Heart right ventricle (tissue), 16 donors: Measurements from ENCODE around the gene REPS1. TPM values are rescaled to one million over a fixed set of nuclear protein-coding genes. Genes with fewer than 3 reads are reported as not detected.

ENCODE experiments used
- ATAC-seq, 8 donors: fragments of 200-7000 bp; cut with Tn5 transposase; one replicate each; pipeline ENCODE4 v1.9.1; 2020; ENCODE audit warnings: mild to moderate bottlenecking in 8 of 8, moderate library complexity in 8 of 8, moderate number of reproducible peaks in 1 of 8
- DNase-seq, 2 donors: peaks; one replicate each; pipeline ENCODE4 v3.0.0-alpha.2; 2020
- H3K27ac ChIP-seq, 10 donors: fragments of 200-600 bp; sonication (generic) in 2 of 10; one replicate each; pipeline versions ENCODE4 v1.5.0 to v1.8.0; 2020 to 2022; ENCODE audit warnings: mild to moderate bottlenecking in 3 of 10
- H3K27me3 ChIP-seq, 7 donors: fragments of 200-600 bp; one replicate each; pipeline ENCODE4 v1.8.0; 2021 to 2022; ENCODE audit warnings: mild to moderate bottlenecking in 2 of 7
- H3K36me3 ChIP-seq, 9 donors: fragments of 200-600 bp; sonication (generic) in 1 of 9; one replicate each; pipeline versions ENCODE4 v1.5.0 to v1.8.0; 2020 to 2022; ENCODE audit warnings: mild to moderate bottlenecking in 2 of 9
- H3K4me1 ChIP-seq, 9 donors: fragments of 200-600 bp; sonication (generic) in 1 of 9; one replicate each; pipeline versions ENCODE4 v1.5.0 to v1.8.0; 2020 to 2022; ENCODE audit warnings: mild to moderate bottlenecking in 4 of 9
- H3K4me3 ChIP-seq, 10 donors: fragments of 200-600 bp; sonication (generic) in 2 of 10; one replicate each; pipeline versions ENCODE4 v1.5.0 to v1.8.0; 2020 to 2022; ENCODE audit warnings: mild to moderate bottlenecking in 7 of 10, moderate library complexity in 2 of 10
- H3K9me3 ChIP-seq, 11 donors: fragments of 200-600 bp in 10 of 11; sonication (generic) in 2 of 11; one replicate each; pipeline versions ENCODE4 v1.5.0 to v1.8.0; 2013 to 2022; ENCODE audit warnings: mild to moderate bottlenecking in 2 of 11, control low read depth in 1 of 11, moderate library complexity in 1 of 11
- WGBS, 2 donors: extraction: QIAGEN DNeasy Blood & Tissue Kit; methylation state at CpG; one replicate each; pipeline ENCODE4 v1.1.7; 2013; ENCODE audit warnings: inconsistent platforms in 1 of 2; 5-methylcytosine and 5-hydroxymethylcytosine counted together
- intact Hi-C, 10 donors: fragments of 100-400 bp; cut with DNase I; formaldehyde crosslinking; loops; one replicate each; pipeline versions ENCODE4 v1.11.1 to v1.14.2; 2022
- polyA plus RNA-seq, 2 donors: library from polyadenylated mRNA; stranded (reverse); fragments of 200-250 nt; gene quantifications; one replicate each; pipeline ENCODE4 v1.2.3, GENCODE V29; 2013
- total RNA-seq, 10 donors: library from RNA; stranded (reverse); fragmentation: NEBNext Ultra II Directional in 3 of 10; extraction: Animal tissue kit (Norgen Biotek cat#: 25700) in 3 of 10; gene quantifications; one replicate each; pipeline versions ENCODE4 v1.2.1 to v1.2.4, GENCODE V29; 2021 to 2023
- TF ChIP-seq, protein P1 (sequence below), 9 donors: fragments of 200-600 bp; sonication (generic) in 2 of 9; IDR thresholded peaks; one replicate each; pipeline versions ENCODE4 v1.5.0 to v1.8.0; 2021 to 2022; ENCODE audit warnings: antibody characterized with exemption in 9 of 9, mild to moderate bottlenecking in 5 of 9, moderate library complexity in 1 of 9
- donor health status: Arrhythmogenic right ventricular cardiomyopathy.
- donor health status: ischemic (EF 13 %, LVEDD 7.1; RV severe dilation, severe dysfunction).
- donor health status: healthy with polysubstance abuse.
- donor health status: DM: no; HTN: yes; CAD: no.
- donor health status: DM: no; HTN: no; CAD: no.
- donor health status: ischemic (EF 25% LVEDD 6.9; RV normal size, moderate dysfunction).
- donor health status: ischemic (EF 25% LVEDD 5.7; RV mildly dilated, moderate dysfunction).
- donor health status: healthy.
- donor health status: DM: yes; HTN: yes; CAD: no.
- donor health status: Ischemic cardiomyopathy.
- donor health status: ischemic (EF 35%, LVEDD 5.7; RV mildly dilated, moderate dysfunction).
- donor health status: nonischemic (EF 11% LVEDD 7.7; RV severe dilation, severe dysfunction).
- donor health status: DM: yes; HTN: yes; CAD: no.
- donor health status: PGD.
- donor health status: ischemic (EF 29% LVEDD 5.4; RV normal size, mild dysfunction).
- donor health status: nonischemic (EF 23%, LVEDD 6.1; RV moderate dilation, normal function).

The REPS1 gene
- total and polyA plus RNA-seq, 12 donors = 30.2 to 43.9 (median 39.4) TPM

GRCh38 chr6:138973466-138974153 is 14.4 kb downstream of the REPS1 start:
- 17 to 51% methylated on average over 2 of the region's 2 CpGs for WGBS, 2 donors

GRCh38 chr6:138972226-138972665 is 15.8 kb downstream of the REPS1 start:
- peak overlapping the region in 8 of 10 donors; percentile 5 to 83 (median 27) for H3K27ac ChIP-seq
- intact Hi-C loops = no loop called here
- no peaks in the 10 kb centered on the region for H3K9me3 ChIP-seq
- ATAC-seq (peak in 2 of 8 donors; percentile 23 to 28), DNase-seq (no peak)
- no peaks in the 10 kb centered on the region for H3K36me3 ChIP-seq
- no peak overlapping the region for H3K4me3 ChIP-seq
- TF ChIP-seq, protein P1, sequence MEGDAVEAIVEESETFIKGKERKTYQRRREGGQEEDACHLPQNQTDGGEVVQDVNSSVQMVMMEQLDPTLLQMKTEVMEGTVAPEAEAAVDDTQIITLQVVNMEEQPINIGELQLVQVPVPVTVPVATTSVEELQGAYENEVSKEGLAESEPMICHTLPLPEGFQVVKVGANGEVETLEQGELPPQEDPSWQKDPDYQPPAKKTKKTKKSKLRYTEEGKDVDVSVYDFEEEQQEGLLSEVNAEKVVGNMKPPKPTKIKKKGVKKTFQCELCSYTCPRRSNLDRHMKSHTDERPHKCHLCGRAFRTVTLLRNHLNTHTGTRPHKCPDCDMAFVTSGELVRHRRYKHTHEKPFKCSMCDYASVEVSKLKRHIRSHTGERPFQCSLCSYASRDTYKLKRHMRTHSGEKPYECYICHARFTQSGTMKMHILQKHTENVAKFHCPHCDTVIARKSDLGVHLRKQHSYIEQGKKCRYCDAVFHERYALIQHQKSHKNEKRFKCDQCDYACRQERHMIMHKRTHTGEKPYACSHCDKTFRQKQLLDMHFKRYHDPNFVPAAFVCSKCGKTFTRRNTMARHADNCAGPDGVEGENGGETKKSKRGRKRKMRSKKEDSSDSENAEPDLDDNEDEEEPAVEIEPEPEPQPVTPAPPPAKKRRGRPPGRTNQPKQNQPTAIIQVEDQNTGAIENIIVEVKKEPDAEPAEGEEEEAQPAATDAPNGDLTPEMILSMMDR (IDR thresholded peaks at IDR 0.05) = no peak
- WGBS, 2 donors = 58 to 68% methylated on average over 3 of the region's 3 CpGs
- H3K4me1 ChIP-seq = peaks cover 5 to 89% (median 64%) of the 10 kb centered on the region in 9 donors
- H3K27me3 ChIP-seq = no peaks in the 10 kb centered on the region

More at GRCh38 chr6:138973466-138974153, 14.4 kb downstream of the REPS1 start:
- Histone ChIP-seq H3K4me3 (no peak overlapping the region), H3K4me1 (peaks cover 5 to 77% (median 54%) of the 10 kb centered on the region in 9 donors), H3K36me3 (no peaks in the 10 kb centered on the region), H3K27ac (peak overlapping the region in 2 of 10 donors; percentile 4 to 33), H3K27me3 (no peaks in the 10 kb centered on the region), H3K9me3 (no peaks in the 10 kb centered on the region)
- ATAC-seq = no peak
- no peak for DNase-seq
- TF ChIP-seq, protein P1 (IDR thresholded peaks at IDR 0.05) = no peak
- intact Hi-C loops = no loop called here

DNA sequence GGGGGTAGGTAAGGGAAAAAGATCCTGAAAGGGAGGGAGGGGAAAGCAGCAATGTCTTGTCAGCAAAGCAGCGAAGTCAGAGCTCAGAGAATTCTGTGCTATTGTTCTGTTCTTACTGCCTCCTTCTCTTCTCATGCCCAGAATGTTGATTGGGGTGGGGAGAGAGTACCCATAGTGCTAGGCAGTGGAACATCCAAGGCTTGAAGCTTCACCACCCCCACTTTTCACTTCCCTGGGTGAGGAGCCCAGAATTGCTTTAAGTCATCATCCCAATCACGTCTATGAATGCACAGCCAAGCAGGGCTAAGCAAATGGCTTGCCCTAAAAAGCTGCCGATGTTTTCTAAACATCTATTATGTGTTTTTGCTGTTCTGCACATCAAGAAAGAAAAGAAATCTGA is 16.5 kb downstream of the REPS1 start:
- peaks cover 5 to 89% (median 64%) of the 10 kb centered on the region in 9 donors for H3K4me1 ChIP-seq
- 68 to 72% methylated on average over 3 of the region's 3 CpGs for WGBS, 2 donors
- DNase-seq = no peak
- H3K4me3 ChIP-seq = no peak overlapping the region
- H3K27ac ChIP-seq = peak overlapping the region in 9 of 10 donors; percentile 5 to 83 (median 28)
- no peaks in the 10 kb centered on the region for H3K9me3 ChIP-seq
- H3K27me3 ChIP-seq = no peaks in the 10 kb centered on the region
- intact Hi-C loops = no loop called here
- TF ChIP-seq, protein P1 (IDR thresholded peaks at IDR 0.05) = no peak
- H3K36me3 ChIP-seq = no peaks in the 10 kb centered on the region
- peak in 5 of 8 donors; percentile 17 to 73 (median 38) for ATAC-seq

GRCh38 chr6:138970856-138971425 is 17.1 kb downstream of the REPS1 start:
- 6 to 15% methylated on average over 1 of the region's 1 CpG for WGBS, 2 donors
- Histone ChIP-seq H3K4me1 (peaks cover 5 to 88% (median 62%) of the 10 kb centered on the region in 9 donors), H3K27me3 (no peaks in the 10 kb centered on the region), H3K36me3 (no peaks in the 10 kb centered on the region), H3K9me3 (no peaks in the 10 kb centered on the region), H3K27ac (peak overlapping the region in 9 of 10 donors; percentile 2 to 83 (median 28)), H3K4me3 (no peak overlapping the region)
- TF ChIP-seq, protein P1 (IDR thresholded peaks at IDR 0.05) = no peak
- DNase-seq = peak in 1 of 2 donors; percentile 21
- intact Hi-C loops = no loop called here
- ATAC-seq = peak; percentile 24 to 92 (median 75)
